Panc1 (cell line): ENCODE measurements around the gene PLCG1.

Source experiments
- POLR2AphosphoS5 ChIP-seq: IDR thresholded peaks from 2 replicates; pipeline ENCODE4 v1.6.1; 2012; ENCODE audit warnings: mild to moderate bottlenecking, low read depth, low read length, moderate library complexity
- TCF7L2 ChIP-seq: IDR thresholded peaks from 2 replicates; pipeline ENCODE4 v1.6.1; 2011; ENCODE audit warnings: mild to moderate bottlenecking, low read depth, low read length, inconsistent platforms
- TF ChIP-seq, protein P1 (sequence below): fragments of 450-650 bp; IDR thresholded peaks from 2 replicates; pipeline ENCODE4 v1.5.1; 2017; ENCODE audit warnings: mild to moderate bottlenecking
- TF ChIP-seq, protein P2 (sequence below), 2 experiments: IDR thresholded peaks; 2 replicates each; pipeline ENCODE4 v1.6.1; 2011 to 2012; ENCODE audit warnings: low read depth in 2 of 2, control low read depth in 1 of 2, low read length in 1 of 2, mild to moderate bottlenecking in 1 of 2, moderate library complexity in 1 of 2; ENCODE audit not compliant: insufficient read depth in 1 of 2

DNA sequence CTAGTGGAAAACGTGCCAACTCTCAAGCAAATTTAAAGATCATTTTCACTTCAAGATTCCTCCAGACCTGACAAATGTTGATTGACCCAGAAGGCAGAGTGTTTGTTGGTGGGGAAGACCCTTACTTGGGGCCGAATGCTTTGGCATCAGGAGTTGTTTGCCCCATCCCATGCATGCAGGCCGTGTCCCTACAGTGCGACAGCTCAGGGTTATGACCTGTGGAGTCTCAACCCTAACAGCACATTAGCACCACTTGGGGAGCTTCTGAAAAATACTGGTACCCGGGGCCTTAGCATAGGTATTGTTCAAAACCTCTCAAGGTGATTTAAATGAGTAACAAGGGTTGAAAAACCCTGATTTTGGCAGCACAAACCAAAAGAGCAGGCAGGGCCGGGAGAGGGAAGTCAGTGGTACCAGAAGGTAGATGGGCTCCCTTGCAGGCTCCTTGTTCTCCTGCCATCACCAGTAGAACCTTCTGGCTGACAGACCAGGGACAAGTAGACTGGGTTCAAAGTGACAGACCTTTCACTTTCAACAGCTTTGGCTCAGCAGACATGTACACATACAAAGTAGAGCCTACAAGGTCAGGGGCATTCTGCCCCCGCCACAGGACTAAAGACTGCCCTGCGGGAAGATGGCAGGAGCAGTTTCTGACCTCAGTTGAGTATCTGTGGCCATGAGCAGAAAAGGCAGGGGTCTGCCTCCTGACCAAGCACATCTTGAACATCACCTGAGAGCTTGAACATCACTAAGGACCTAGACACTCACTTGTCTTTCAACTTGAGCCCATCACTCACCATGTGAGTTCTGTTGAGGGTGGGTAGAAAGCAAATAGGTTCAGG lies 39.6 kb downstream of the PLCG1 start:
- TF ChIP-seq, protein P1, sequence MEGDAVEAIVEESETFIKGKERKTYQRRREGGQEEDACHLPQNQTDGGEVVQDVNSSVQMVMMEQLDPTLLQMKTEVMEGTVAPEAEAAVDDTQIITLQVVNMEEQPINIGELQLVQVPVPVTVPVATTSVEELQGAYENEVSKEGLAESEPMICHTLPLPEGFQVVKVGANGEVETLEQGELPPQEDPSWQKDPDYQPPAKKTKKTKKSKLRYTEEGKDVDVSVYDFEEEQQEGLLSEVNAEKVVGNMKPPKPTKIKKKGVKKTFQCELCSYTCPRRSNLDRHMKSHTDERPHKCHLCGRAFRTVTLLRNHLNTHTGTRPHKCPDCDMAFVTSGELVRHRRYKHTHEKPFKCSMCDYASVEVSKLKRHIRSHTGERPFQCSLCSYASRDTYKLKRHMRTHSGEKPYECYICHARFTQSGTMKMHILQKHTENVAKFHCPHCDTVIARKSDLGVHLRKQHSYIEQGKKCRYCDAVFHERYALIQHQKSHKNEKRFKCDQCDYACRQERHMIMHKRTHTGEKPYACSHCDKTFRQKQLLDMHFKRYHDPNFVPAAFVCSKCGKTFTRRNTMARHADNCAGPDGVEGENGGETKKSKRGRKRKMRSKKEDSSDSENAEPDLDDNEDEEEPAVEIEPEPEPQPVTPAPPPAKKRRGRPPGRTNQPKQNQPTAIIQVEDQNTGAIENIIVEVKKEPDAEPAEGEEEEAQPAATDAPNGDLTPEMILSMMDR, result no peak
- no peak for TF ChIP-seq POLR2AphosphoS5
- no peak for TF ChIP-seq TCF7L2
- TF ChIP-seq, protein P2, sequence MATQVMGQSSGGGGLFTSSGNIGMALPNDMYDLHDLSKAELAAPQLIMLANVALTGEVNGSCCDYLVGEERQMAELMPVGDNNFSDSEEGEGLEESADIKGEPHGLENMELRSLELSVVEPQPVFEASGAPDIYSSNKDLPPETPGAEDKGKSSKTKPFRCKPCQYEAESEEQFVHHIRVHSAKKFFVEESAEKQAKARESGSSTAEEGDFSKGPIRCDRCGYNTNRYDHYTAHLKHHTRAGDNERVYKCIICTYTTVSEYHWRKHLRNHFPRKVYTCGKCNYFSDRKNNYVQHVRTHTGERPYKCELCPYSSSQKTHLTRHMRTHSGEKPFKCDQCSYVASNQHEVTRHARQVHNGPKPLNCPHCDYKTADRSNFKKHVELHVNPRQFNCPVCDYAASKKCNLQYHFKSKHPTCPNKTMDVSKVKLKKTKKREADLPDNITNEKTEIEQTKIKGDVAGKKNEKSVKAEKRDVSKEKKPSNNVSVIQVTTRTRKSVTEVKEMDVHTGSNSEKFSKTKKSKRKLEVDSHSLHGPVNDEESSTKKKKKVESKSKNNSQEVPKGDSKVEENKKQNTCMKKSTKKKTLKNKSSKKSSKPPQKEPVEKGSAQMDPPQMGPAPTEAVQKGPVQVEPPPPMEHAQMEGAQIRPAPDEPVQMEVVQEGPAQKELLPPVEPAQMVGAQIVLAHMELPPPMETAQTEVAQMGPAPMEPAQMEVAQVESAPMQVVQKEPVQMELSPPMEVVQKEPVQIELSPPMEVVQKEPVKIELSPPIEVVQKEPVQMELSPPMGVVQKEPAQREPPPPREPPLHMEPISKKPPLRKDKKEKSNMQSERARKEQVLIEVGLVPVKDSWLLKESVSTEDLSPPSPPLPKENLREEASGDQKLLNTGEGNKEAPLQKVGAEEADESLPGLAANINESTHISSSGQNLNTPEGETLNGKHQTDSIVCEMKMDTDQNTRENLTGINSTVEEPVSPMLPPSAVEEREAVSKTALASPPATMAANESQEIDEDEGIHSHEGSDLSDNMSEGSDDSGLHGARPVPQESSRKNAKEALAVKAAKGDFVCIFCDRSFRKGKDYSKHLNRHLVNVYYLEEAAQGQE (IDR thresholded peaks at IDR 0.05; ENCODE audit: insufficient read depth in 1 of 2, low read depth in 2 of 2, low read length in 1 of 2), result no peak
